ENCODE data around the gene RBMS3. TPM values are rescaled to one million over a fixed set of nuclear protein-coding genes. Genes with fewer than 3 reads are reported as not detected.

The RBMS3 gene
- total and polyA plus RNA-seq, 4 donors: 29.1 to 86.7 (median 58.1) TPM

DNA sequence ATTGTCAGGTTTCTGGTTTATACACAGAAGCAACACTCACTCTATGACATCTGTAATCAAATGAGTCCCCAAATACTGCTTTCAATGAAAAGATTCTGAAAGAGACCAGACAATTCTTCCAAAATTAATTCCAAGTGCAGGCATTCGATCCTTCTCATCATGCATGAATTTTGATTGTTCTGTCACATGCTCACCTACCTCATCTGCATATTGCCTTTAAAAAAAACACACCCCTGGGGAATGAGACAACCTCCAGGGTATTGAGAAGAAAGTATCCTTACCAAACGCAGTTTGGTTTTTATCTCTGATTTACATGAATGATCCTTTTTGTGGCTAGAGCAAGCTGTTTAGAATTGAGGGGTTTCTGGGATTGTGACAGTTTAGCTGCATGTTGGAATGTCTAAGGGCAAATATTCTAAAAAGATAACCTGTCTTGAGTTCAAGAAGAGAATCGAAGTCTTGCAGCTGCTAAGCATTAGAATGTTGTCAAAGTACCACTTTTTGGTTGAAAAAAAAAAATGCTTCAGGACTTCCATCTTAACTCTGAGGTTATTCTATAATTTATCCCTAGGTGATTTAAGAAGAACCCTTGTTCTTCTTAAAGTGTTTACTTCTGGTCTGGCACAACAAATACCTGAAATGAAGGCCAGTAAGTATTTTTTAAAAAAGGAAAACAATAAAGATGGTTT lies 653.1 kb downstream of the RBMS3 start:
- WGBS (ENCODE audit: insufficient coverage): 60% methylated on average over 1 of the region's 3 CpGs
- no peaks in the 10 kb centered on the region for H3K36me3 ChIP-seq (ENCODE audit: control insufficient read depth, insufficient read depth, low read length)
- H3K9me3 ChIP-seq (ENCODE audit: control insufficient read depth, insufficient read depth, low read length): no peaks in the 10 kb centered on the region
- no peaks in the 10 kb centered on the region for H3K4me1 ChIP-seq (ENCODE audit: control insufficient read depth, insufficient read depth, low read length)
- H3K27me3 ChIP-seq (ENCODE audit: control insufficient read depth, insufficient read depth, low read length): no peaks in the 10 kb centered on the region
- no peak overlapping the region for H3K27ac ChIP-seq (ENCODE audit: low read depth, low read length)
- no peak for DNase-seq (ENCODE audit: low read depth in 4 of 6, low spot score in 6 of 6)
- no peak overlapping the region for H3K4me3 ChIP-seq (ENCODE audit: low read depth, low read length)

DNA sequence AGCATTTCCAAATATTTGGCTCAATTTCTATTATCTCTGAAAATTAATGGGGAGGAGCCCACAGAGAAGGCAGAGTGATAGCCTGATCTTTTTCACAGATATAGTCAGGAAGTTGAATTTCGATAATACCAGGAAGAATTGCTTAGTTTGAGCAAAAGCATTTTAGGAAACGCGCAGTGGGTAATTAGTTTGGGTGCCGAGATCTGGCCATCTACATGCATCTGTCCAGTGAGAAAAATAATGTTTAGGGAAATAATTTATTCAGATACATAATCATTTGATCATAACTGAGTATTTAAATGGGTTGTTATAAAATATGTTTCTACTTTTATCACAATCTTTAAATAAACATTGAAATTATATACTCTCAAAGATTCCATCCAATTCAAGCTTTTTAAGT lies 653.9 kb downstream of the RBMS3 start:
- no peaks in the 10 kb centered on the region for H3K36me3 ChIP-seq (ENCODE audit: control insufficient read depth, insufficient read depth, low read length)
- no peak overlapping the region for H3K27ac ChIP-seq (ENCODE audit: low read depth, low read length)
- H3K27me3 ChIP-seq (ENCODE audit: control insufficient read depth, insufficient read depth, low read length): no peaks in the 10 kb centered on the region
- no peak overlapping the region for H3K4me3 ChIP-seq (ENCODE audit: low read depth, low read length)
- H3K9me3 ChIP-seq (ENCODE audit: control insufficient read depth, insufficient read depth, low read length): no peaks in the 10 kb centered on the region
- DNase-seq (ENCODE audit: low read depth in 4 of 6, low spot score in 6 of 6): no peak
- WGBS (ENCODE audit: insufficient coverage): no CpG with 5 or more reads among the region's 4 CpGs
- H3K4me1 ChIP-seq (ENCODE audit: control insufficient read depth, insufficient read depth, low read length): no peaks in the 10 kb centered on the region

DNA sequence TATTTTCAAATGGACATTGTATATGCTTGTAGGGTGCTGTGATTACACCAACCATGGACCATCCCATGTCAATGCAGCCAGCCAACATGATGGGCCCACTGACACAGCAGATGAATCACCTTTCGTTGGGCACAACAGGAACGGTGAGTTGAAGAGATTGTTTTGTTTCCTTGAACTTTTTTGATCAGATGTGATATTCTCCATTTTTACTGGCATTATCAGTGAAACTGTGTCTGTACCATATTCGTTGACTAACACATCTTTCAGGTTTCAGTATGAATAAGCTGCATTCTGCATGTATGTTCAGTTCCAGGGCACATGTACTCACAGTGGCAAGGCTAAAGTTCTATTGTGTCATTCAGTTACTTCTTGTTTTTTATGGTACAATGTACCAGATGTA lies 655.2 kb downstream of the RBMS3 start:
- Histone ChIP-seq H3K9me3 (ENCODE audit: control insufficient read depth, insufficient read depth, low read length) (no peaks in the 10 kb centered on the region), H3K36me3 (ENCODE audit: control insufficient read depth, insufficient read depth, low read length) (no peaks in the 10 kb centered on the region), H3K4me1 (ENCODE audit: control insufficient read depth, insufficient read depth, low read length) (no peaks in the 10 kb centered on the region), H3K27ac (ENCODE audit: low read depth, low read length) (no peak overlapping the region), H3K4me3 (ENCODE audit: low read depth, low read length) (no peak overlapping the region), H3K27me3 (ENCODE audit: control insufficient read depth, insufficient read depth, low read length) (no peaks in the 10 kb centered on the region)
- no CpG with 5 or more reads among the region's 3 CpGs for WGBS (ENCODE audit: insufficient coverage)
- no peak for DNase-seq (ENCODE audit: low read depth in 4 of 6, low spot score in 6 of 6)

DNA sequence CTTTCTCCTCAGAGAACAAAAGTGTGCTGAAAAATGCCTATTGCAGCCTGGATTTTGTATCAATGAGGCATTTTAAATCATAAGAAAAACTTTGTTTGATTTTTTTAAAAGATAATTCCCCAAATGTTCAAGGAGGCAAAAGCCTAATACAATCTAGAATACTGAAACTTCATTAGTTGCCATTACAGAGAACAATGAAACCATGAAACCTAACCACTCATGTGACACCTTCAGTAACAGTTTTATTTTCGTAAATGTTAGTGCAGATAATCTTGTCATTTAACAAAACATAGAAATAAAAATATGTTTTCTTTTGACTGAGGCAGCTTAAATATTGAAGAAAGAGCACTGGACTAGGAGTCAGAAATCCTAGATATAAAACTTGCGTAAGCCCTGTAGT lies 655.9 kb downstream of the RBMS3 start:
- Histone ChIP-seq H3K27ac (ENCODE audit: low read depth, low read length) (no peak overlapping the region), H3K9me3 (ENCODE audit: control insufficient read depth, insufficient read depth, low read length) (no peaks in the 10 kb centered on the region), H3K36me3 (ENCODE audit: control insufficient read depth, insufficient read depth, low read length) (no peaks in the 10 kb centered on the region), H3K4me3 (ENCODE audit: low read depth, low read length) (no peak overlapping the region), H3K27me3 (ENCODE audit: control insufficient read depth, insufficient read depth, low read length) (no peaks in the 10 kb centered on the region), H3K4me1 (ENCODE audit: control insufficient read depth, insufficient read depth, low read length) (no peaks in the 10 kb centered on the region)
- no CpG with 5 or more reads among the region's 2 CpGs for WGBS (ENCODE audit: insufficient coverage)
- DNase-seq (ENCODE audit: low read depth in 4 of 6, low spot score in 6 of 6): no peak

DNA sequence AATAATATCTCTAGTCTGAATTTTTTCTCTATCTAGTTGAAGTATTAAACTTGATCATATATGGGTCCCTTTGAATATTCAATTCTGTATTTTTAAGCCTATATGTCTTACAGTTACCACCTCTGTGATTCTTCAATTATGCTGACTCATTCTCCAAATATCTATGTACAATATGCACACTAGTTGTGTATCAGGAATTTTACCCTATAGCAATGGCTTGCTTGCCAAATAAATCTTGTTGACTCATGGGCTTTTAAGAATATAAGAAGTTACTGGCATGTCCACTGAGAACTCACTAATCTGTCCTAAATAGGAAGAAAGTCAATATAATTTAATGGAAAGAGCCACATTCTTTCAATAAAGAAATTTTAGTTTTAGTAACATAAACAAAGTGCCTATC lies 656.3 kb downstream of the RBMS3 start:
- no peaks in the 10 kb centered on the region for H3K27me3 ChIP-seq (ENCODE audit: control insufficient read depth, insufficient read depth, low read length)
- no peaks in the 10 kb centered on the region for H3K36me3 ChIP-seq (ENCODE audit: control insufficient read depth, insufficient read depth, low read length)
- no peak overlapping the region for H3K4me3 ChIP-seq (ENCODE audit: low read depth, low read length)
- no peak overlapping the region for H3K27ac ChIP-seq (ENCODE audit: low read depth, low read length)
- DNase-seq (ENCODE audit: low read depth in 4 of 6, low spot score in 6 of 6): no peak
- H3K9me3 ChIP-seq (ENCODE audit: control insufficient read depth, insufficient read depth, low read length): no peaks in the 10 kb centered on the region
- no peaks in the 10 kb centered on the region for H3K4me1 ChIP-seq (ENCODE audit: control insufficient read depth, insufficient read depth, low read length)

DNA sequence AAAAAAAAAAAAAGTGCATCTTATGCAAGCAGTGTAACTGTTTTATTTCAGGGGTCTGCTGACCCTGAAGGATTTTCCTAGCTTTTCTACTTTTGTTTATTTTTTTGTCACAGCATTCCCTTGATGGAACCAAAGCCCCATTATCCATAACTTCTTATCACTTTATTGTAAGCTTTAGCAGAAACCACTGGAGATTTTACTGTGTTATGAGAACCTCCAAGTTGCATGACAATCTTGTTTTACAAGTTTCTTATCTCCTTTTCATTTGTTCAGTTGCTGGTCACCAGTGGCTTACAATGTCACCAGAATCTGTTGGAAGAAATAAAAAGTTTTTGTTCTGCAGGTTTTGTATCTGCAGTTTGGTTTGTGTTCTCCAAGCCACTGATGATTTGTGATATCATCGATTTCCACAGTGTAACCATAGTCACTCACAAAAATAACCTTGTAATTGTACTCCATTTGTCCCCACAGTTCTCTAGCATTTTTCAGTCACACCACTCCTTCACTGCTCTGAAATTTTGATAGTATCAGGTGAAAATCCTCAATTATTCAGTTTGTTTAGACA lies 660.0 kb downstream of the RBMS3 start:
- Histone ChIP-seq H3K9me3 (ENCODE audit: control insufficient read depth, insufficient read depth, low read length) (no peaks in the 10 kb centered on the region), H3K4me1 (ENCODE audit: control insufficient read depth, insufficient read depth, low read length) (no peaks in the 10 kb centered on the region), H3K27ac (ENCODE audit: low read depth, low read length) (no peak overlapping the region), H3K4me3 (ENCODE audit: low read depth, low read length) (no peak overlapping the region), H3K27me3 (ENCODE audit: control insufficient read depth, insufficient read depth, low read length) (no peaks in the 10 kb centered on the region), H3K36me3 (ENCODE audit: control insufficient read depth, insufficient read depth, low read length) (no peaks in the 10 kb centered on the region)
- no peak for DNase-seq (ENCODE audit: low read depth in 4 of 6, low spot score in 6 of 6)
- WGBS (ENCODE audit: insufficient coverage): no CpG with 5 or more reads among the region's 1 CpG

DNA sequence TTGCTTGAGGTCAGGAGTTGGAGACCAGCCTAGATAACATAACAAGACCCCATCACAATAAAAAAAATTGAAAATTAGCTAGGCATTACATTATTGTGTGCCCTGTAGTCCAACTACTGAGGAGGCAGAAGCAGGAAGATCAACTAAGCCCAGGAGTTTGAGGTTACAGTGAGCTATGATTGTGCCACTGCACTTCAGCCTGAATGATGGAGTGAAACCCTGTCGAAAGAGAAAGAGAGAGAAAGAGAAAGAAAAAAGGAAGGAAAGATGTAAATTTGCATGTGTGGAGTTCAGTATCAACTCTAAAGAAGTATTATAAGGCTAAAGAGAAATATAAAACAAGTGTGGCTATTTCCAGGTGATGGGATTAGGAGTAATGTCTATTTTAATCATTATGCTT lies 661.4 kb downstream of the RBMS3 start:
- H3K36me3 ChIP-seq (ENCODE audit: control insufficient read depth, insufficient read depth, low read length): no peaks in the 10 kb centered on the region
- H3K4me1 ChIP-seq (ENCODE audit: control insufficient read depth, insufficient read depth, low read length): no peaks in the 10 kb centered on the region
- no peak overlapping the region for H3K27ac ChIP-seq (ENCODE audit: low read depth, low read length)
- no peak overlapping the region for H3K4me3 ChIP-seq (ENCODE audit: low read depth, low read length)
- no peaks in the 10 kb centered on the region for H3K27me3 ChIP-seq (ENCODE audit: control insufficient read depth, insufficient read depth, low read length)
- H3K9me3 ChIP-seq (ENCODE audit: control insufficient read depth, insufficient read depth, low read length): no peaks in the 10 kb centered on the region
- 80% methylated on average over 1 of the region's 1 CpG for WGBS (ENCODE audit: insufficient coverage)
- DNase-seq (ENCODE audit: low read depth in 4 of 6, low spot score in 6 of 6): no peak

DNA sequence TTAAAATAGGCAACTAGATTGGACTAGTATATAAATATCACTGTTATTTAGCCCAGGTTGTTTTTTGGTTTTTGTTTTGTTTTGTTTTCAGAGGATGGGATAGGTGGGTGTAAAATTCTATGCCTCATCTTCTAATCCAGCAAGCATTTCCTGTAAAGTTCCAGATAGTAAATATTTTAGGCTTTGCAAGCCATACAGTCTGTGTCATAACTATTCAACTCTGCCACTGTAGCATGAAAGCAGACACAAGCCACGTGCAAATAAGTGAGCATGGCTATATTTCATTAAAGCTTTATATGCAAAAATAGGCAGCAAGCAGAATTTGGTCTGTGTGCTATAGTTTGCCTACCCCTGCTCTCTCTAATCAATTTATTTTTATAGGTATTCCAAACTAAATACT lies 668.3 kb downstream of the RBMS3 start:
- Histone ChIP-seq H3K27ac (ENCODE audit: low read depth, low read length) (no peak overlapping the region), H3K9me3 (ENCODE audit: control insufficient read depth, insufficient read depth, low read length) (no peaks in the 10 kb centered on the region), H3K4me1 (ENCODE audit: control insufficient read depth, insufficient read depth, low read length) (no peaks in the 10 kb centered on the region), H3K4me3 (ENCODE audit: low read depth, low read length) (no peak overlapping the region), H3K36me3 (ENCODE audit: control insufficient read depth, insufficient read depth, low read length) (no peaks in the 10 kb centered on the region), H3K27me3 (ENCODE audit: control insufficient read depth, insufficient read depth, low read length) (no peaks in the 10 kb centered on the region)
- DNase-seq (ENCODE audit: low read depth in 4 of 6, low spot score in 6 of 6): no peak
- no CpG with 5 or more reads among the region's 1 CpG for WGBS (ENCODE audit: insufficient coverage)

DNA sequence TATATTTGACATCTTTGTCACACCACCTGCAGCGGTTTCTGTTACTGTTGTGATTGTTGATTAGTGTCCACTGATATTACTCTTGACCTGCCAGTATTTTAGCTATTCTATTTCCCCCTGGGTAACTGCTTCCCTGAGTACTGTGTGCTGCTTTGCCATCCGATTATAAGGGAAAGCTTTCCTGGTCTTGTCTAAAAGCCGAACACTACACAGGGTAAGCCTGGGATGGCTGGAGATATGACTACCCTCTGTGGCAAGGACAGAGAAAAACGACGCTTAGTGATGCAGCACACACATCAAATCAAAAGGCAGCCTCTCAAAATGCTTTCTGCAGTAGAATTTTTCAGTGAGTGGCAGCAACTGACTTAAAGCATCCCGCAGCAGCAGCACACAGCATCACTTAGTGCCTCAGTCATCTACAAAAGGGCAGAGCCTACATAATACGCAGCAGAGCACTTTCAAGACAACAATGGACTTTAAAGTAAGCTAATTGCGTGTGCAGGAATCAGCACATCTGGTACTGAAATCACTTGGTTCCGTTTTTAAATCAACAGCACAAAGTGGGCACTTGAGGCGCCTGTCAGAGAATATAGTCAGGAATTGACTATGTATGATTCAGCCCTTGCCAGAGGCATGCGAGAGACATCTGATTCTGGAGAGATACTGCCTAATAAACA lies 669.2 kb downstream of the RBMS3 start:
- Histone ChIP-seq H3K27me3 (ENCODE audit: control insufficient read depth, insufficient read depth, low read length) (no peaks in the 10 kb centered on the region), H3K9me3 (ENCODE audit: control insufficient read depth, insufficient read depth, low read length) (no peaks in the 10 kb centered on the region), H3K27ac (ENCODE audit: low read depth, low read length) (no peak overlapping the region), H3K4me3 (ENCODE audit: low read depth, low read length) (no peak overlapping the region), H3K4me1 (ENCODE audit: control insufficient read depth, insufficient read depth, low read length) (no peaks in the 10 kb centered on the region), H3K36me3 (ENCODE audit: control insufficient read depth, insufficient read depth, low read length) (no peaks in the 10 kb centered on the region)
- WGBS (ENCODE audit: insufficient coverage): 66% methylated on average over 7 of the region's 11 CpGs
- peak in 2 of 6 donors; percentile 10 to 73 for DNase-seq (ENCODE audit: low read depth in 4 of 6, low spot score in 6 of 6)

DNA sequence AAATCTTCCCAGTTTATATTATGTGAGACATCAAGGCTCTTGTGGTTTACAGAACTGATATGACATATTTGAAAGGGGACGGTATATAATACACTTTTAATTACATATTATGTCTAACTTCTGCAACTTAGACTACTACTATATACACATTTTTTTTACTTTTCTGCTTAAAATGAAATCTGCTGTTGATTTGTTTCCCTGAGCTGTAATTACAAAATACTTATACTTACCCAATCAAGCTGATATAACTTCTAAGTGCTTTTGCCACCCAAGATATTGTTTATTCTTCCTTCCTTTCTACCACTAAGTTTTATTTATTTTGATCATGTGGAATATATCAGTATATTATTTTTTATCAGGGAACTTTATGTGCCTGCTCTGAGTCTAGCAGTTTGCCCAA lies 671.6 kb downstream of the RBMS3 start:
- WGBS (ENCODE audit: insufficient coverage): no CpG with 5 or more reads among the region's 1 CpG

More for the DNA sequence above, 671.6 kb downstream of the RBMS3 start:
- no peak for DNase-seq (ENCODE audit: low read depth in 4 of 6, low spot score in 6 of 6)
- H3K27ac ChIP-seq (ENCODE audit: low read depth, low read length): no peak overlapping the region
- no peaks in the 10 kb centered on the region for H3K4me1 ChIP-seq (ENCODE audit: control insufficient read depth, insufficient read depth, low read length)
- H3K4me3 ChIP-seq (ENCODE audit: low read depth, low read length): no peak overlapping the region
- H3K36me3 ChIP-seq (ENCODE audit: control insufficient read depth, insufficient read depth, low read length): no peaks in the 10 kb centered on the region
- H3K9me3 ChIP-seq (ENCODE audit: control insufficient read depth, insufficient read depth, low read length): no peaks in the 10 kb centered on the region
- H3K27me3 ChIP-seq (ENCODE audit: control insufficient read depth, insufficient read depth, low read length): no peaks in the 10 kb centered on the region

Measured in spinal cord (tissue), 10 donors.